Astrocyte (in vitro differentiated cells and primary cell): ENCODE data around the gene LTA. TPM values are rescaled to one million over a fixed set of nuclear protein-coding genes. Genes with fewer than 3 reads are reported as not detected.

ENCODE experiments used
- DNase-seq: peaks from one replicate; pipeline ENCODE4 v3.0.0-alpha.2; 2010; ENCODE audit warnings: low read depth
- FAIRE-seq: peaks from 2 replicates; lab custom pipeline; 2011; peaks lifted over from hg19 to GRCh38; lab: Jason Lieb, UNC
- H2AFZ ChIP-seq: 2 replicates; pipeline ENCODE4 v1.6.0; 2012; ENCODE audit warnings: low read depth, low read length, inconsistent platforms
- H3K27ac ChIP-seq: 2 replicates; pipeline ENCODE4 v1.5.1; 2011; ENCODE audit warnings: low read depth, low read length, inconsistent platforms
- H3K27me3 ChIP-seq: 2 replicates; pipeline ENCODE4 v1.6.0; 2011; ENCODE audit warnings: low read length, inconsistent platforms; ENCODE audit not compliant: insufficient read depth
- H3K36me3 ChIP-seq: 2 replicates; pipeline ENCODE4 v1.5.1; 2011; ENCODE audit warnings: low read length, inconsistent platforms; ENCODE audit not compliant: insufficient read depth
- H3K4me1 ChIP-seq: 2 replicates; pipeline ENCODE4 v1.5.1; 2011; ENCODE audit warnings: low read length, inconsistent platforms; ENCODE audit not compliant: insufficient read depth
- H3K4me2 ChIP-seq: 2 replicates; pipeline ENCODE4 v1.6.0; 2012; ENCODE audit warnings: low read length, inconsistent platforms
- H3K4me3 ChIP-seq: 2 replicates; pipeline ENCODE4 v1.5.1; 2011; ENCODE audit warnings: low read depth, mild to moderate bottlenecking, low read length, inconsistent platforms; ENCODE audit not compliant: insufficient read depth
- H3K79me2 ChIP-seq: 2 replicates; pipeline ENCODE4 v1.6.0; 2012; ENCODE audit warnings: mild to moderate bottlenecking, low read length, inconsistent platforms; ENCODE audit not compliant: insufficient read depth
- H3K9ac ChIP-seq: 2 replicates; pipeline ENCODE4 v1.6.0; 2012; ENCODE audit warnings: mild to moderate bottlenecking, low read length, inconsistent platforms
- H3K9me3 ChIP-seq: 2 replicates; pipeline ENCODE4 v1.5.1; 2012; ENCODE audit warnings: low read depth, mild to moderate bottlenecking, low read length, inconsistent platforms; ENCODE audit not compliant: insufficient read depth
- H4K20me1 ChIP-seq: 2 replicates; pipeline ENCODE4 v1.6.0; 2012; ENCODE audit warnings: low read length, inconsistent platforms; ENCODE audit not compliant: insufficient read depth
- H3K27ac Mint-ChIP-seq: one replicate; pipeline ENCODE4 v1.8.0; 2021; ENCODE audit warnings: mild to moderate bottlenecking, mixed read lengths; ENCODE audit not compliant: unreplicated experiment
- H3K27me3 Mint-ChIP-seq: one replicate; pipeline ENCODE4 v1.8.0; 2021; ENCODE audit warnings: low read depth, mixed read lengths; ENCODE audit not compliant: unreplicated experiment
- H3K36me3 Mint-ChIP-seq: one replicate; pipeline ENCODE4 v1.8.0; 2021; ENCODE audit warnings: low read depth, mixed read lengths; ENCODE audit not compliant: unreplicated experiment
- H3K4me1 Mint-ChIP-seq: one replicate; pipeline ENCODE4 v1.8.0; 2021; ENCODE audit warnings: low read depth, mixed read lengths; ENCODE audit not compliant: unreplicated experiment
- H3K4me3 Mint-ChIP-seq: one replicate; pipeline ENCODE4 v1.8.0; 2021; ENCODE audit warnings: mild to moderate bottlenecking, moderate library complexity, mixed read lengths; ENCODE audit not compliant: unreplicated experiment
- H3K9me3 Mint-ChIP-seq: one replicate; pipeline ENCODE4 v1.8.0; 2021; ENCODE audit warnings: mild to moderate bottlenecking, mixed read lengths; ENCODE audit not compliant: unreplicated experiment
- EZH2 ChIP-seq: IDR thresholded peaks from 2 replicates; pipeline ENCODE4 v1.6.1; 2012; ENCODE audit warnings: mild to moderate bottlenecking, low read length, inconsistent platforms; ENCODE audit not compliant: insufficient read depth
- total RNA-seq: library from RNA; stranded (reverse); gene quantifications from 2 replicates; pipeline ENCODE4 v1.2.1, GENCODE V29; 2021
- TF ChIP-seq, protein P1 (sequence below): IDR thresholded peaks from 2 replicates; pipeline ENCODE4 v1.5.1; 2011; ENCODE audit warnings: low read depth, mild to moderate bottlenecking, inconsistent platforms, low read length, moderate library complexity; ENCODE audit not compliant: insufficient read depth

Gene LTA
- total RNA-seq, 1 donor from 2014 or later = not detected

DNA sequence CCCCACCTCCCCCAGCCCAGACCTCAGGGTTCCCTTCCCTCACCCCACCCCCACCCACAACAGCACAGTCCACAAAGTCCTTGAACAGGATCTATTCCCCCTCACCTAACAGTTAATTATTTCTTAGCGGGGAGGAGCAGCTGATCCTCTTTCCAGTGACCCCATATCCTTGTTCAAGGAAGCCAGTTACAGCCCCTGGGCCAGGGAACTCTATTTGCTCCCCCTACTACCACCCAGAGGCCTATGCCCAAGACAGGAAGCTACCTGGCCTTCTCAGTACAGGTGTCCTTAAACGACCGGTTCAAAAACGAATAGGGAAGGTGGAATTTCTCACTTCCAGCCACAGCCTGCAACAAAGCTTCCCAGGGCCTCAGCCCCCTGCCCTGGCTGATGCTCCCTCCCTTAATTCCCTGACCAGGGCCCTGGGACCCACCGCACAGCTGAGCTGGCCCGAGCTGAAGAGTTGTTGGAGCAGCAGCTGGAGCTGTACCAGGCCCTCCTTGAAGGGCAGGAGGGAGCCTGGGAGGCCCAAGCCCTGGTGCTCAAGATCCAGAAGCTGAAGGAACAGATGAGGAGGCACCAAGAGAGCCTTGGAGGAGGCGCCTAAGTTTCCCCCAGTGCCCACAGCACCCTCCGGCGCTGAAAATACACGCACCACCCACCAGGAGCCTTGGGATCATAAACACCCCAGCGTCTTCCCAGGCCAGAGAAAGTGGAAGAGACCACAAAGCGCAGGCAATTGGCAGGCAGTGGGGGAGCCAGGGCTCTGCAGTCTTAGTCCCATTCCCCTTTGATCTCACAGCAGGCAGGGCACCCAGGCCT lies 42.5 kb upstream of the LTA start:
- Histone ChIP-seq H3K9ac (no peak overlapping the region), H3K9me3 (no peaks in the 10 kb centered on the region), H4K20me1 (peaks cover 68% of the 10 kb centered on the region), H3K79me2 (peaks cover 16% of the 10 kb centered on the region), H2AFZ (no peak overlapping the region), H3K4me3 (no peak overlapping the region), H3K27ac (no peak overlapping the region), H3K4me1 (peaks cover 8% of the 10 kb centered on the region), H3K36me3 (peaks cover 39% of the 10 kb centered on the region), H3K27me3 (no peaks in the 10 kb centered on the region), H3K4me2 (no peak overlapping the region)
- Mint-ChIP-seq H3K9me3 (no peaks in the 10 kb centered on the region), H3K36me3 (peaks cover 6% of the 10 kb centered on the region), H3K27me3 (no peaks in the 10 kb centered on the region), H3K4me1 (peaks cover 7% of the 10 kb centered on the region), H3K4me3 (no peak overlapping the region), H3K27ac (no peak overlapping the region)
- FAIRE-seq (no peak), DNase-seq (no peak)
- TF ChIP-seq EZH2 = no peak
- TF ChIP-seq, protein P1, sequence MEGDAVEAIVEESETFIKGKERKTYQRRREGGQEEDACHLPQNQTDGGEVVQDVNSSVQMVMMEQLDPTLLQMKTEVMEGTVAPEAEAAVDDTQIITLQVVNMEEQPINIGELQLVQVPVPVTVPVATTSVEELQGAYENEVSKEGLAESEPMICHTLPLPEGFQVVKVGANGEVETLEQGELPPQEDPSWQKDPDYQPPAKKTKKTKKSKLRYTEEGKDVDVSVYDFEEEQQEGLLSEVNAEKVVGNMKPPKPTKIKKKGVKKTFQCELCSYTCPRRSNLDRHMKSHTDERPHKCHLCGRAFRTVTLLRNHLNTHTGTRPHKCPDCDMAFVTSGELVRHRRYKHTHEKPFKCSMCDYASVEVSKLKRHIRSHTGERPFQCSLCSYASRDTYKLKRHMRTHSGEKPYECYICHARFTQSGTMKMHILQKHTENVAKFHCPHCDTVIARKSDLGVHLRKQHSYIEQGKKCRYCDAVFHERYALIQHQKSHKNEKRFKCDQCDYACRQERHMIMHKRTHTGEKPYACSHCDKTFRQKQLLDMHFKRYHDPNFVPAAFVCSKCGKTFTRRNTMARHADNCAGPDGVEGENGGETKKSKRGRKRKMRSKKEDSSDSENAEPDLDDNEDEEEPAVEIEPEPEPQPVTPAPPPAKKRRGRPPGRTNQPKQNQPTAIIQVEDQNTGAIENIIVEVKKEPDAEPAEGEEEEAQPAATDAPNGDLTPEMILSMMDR = no peak

DNA sequence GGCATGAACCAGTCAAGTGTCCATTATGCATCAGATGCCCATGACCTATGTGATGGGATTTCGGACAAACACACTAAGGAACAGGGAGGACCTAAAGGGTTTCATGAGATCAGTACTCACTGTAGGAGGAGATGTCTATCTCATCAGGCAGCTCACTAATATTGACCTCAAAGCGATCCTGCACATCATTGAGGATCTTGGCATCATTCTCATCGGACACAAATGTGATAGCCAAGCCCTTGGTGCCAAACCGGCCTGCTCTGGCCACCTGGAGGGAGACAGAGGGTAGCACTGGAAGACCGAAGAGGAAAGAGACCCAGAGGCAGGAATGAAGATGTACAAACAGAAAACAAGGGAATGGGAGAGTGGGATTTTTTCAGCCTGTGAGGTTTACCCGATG lies 41.4 kb upstream of the LTA start:
- Mint-ChIP-seq H3K27ac (no peak overlapping the region), H3K4me3 (no peak overlapping the region), H3K9me3 (no peaks in the 10 kb centered on the region), H3K36me3 (peaks cover 11% of the 10 kb centered on the region), H3K27me3 (no peaks in the 10 kb centered on the region), H3K4me1 (peaks cover 8% of the 10 kb centered on the region)
- no peak overlapping the region for H3K4me2 ChIP-seq
- H3K9me3 ChIP-seq = no peaks in the 10 kb centered on the region
- FAIRE-seq (no peak), DNase-seq (no peak)
- H3K79me2 ChIP-seq = peaks cover 27% of the 10 kb centered on the region
- H3K36me3 ChIP-seq = peaks cover 50% of the 10 kb centered on the region
- no peaks in the 10 kb centered on the region for H3K27me3 ChIP-seq
- peaks cover 80% of the 10 kb centered on the region for H4K20me1 ChIP-seq
- no peak overlapping the region for H3K9ac ChIP-seq
- peaks cover 7% of the 10 kb centered on the region for H3K4me1 ChIP-seq
- TF ChIP-seq EZH2 = no peak
- TF ChIP-seq, protein P1 = no peak
- no peak overlapping the region for H2AFZ ChIP-seq
- H3K4me3 ChIP-seq = no peak overlapping the region
- no peak overlapping the region for H3K27ac ChIP-seq

DNA sequence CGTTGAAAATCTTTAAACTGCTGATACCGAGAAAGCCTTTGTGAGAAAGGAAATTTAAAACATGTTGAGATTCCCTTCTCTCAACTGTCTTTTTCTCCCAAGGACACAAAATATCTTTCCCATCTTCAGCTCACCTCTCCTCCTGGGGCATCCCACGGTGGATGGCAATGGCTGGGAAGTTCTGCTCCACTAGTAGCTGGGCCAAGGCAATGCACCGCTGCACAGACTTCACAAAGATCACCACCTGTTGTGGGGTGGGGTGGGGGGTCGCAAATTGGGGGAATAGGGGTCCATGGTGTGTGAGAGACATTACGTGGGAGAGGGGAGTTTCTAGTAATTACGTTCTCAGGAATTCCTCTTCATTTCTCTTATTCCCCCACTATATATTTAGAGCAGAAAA lies 40.9 kb upstream of the LTA start:
- no peak overlapping the region for H3K4me3 Mint-ChIP-seq
- no peak for FAIRE-seq
- Histone ChIP-seq H3K79me2 (peaks cover 32% of the 10 kb centered on the region), H4K20me1 (peaks cover 80% of the 10 kb centered on the region), H3K9ac (no peak overlapping the region), H3K9me3 (no peaks in the 10 kb centered on the region), H2AFZ (no peak overlapping the region), H3K36me3 (peaks cover 55% of the 10 kb centered on the region), H3K27me3 (no peaks in the 10 kb centered on the region), H3K4me3 (no peak overlapping the region), H3K4me2 (no peak overlapping the region), H3K4me1 (peaks cover 2% of the 10 kb centered on the region), H3K27ac (no peak overlapping the region)
- H3K36me3 Mint-ChIP-seq = peaks cover 15% of the 10 kb centered on the region
- no peak overlapping the region for H3K27ac Mint-ChIP-seq
- peaks cover 8% of the 10 kb centered on the region for H3K4me1 Mint-ChIP-seq
- H3K27me3 Mint-ChIP-seq = no peaks in the 10 kb centered on the region
- TF ChIP-seq EZH2 = no peak
- TF ChIP-seq, protein P1 = no peak
- DNase-seq = no peak
- H3K9me3 Mint-ChIP-seq = no peaks in the 10 kb centered on the region
